SKM-1 (cell line): ENCODE measurements around the gene ATAD3C.
A peak's percentile ranks its signal among the peaks of the same experiment; 100 is the strongest.

Experiments used
- DNase-seq: peaks from one replicate; lab custom pipeline; 2025; ENCODE audit not compliant: unreplicated experiment; lab: John Stamatoyannopoulos, UW

The ATAD3C gene

DNA sequence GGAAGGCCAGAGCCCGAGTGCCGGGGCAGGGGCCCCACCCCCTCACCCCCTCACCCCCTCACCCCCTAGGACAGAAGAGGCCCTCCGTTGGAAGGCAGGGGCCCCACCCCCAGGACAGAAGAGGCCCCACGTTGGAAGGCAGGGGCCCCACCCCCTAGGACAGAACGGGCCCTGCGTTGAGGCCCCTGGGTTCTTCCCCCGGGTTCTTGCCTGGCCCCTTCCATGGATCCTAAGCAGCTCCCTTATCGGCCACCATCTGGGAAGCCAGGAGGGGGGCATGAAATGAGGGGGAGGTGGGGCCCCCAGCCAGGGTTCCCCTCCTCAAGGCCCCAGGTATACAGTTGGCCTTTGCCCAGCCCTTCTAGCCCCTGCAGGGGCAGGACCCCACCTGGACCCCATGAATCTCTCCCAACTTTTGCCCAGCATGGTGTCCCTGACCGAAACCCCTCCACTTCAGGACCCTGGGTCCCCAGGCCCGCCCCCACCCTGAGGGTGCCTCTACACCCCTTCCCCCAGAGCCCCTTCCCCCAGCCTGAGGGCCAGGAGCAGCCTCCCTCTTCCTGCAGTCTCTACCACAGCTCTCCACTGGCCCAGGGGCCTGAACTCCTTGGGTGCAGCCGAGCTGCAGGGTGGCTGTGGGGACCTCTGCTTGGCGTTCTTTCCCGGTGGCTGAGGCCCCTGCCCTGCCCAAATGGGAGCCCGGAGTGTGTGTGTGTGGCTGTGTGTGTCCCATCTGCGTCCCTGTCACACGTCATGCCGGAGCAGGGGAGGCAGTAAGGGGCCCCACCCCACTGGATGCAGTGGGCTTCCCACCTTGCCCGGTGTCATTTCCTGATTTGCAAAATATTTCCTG is 18.3 kb upstream of the ATAD3C start:
- DNase-seq: no peak

DNA sequence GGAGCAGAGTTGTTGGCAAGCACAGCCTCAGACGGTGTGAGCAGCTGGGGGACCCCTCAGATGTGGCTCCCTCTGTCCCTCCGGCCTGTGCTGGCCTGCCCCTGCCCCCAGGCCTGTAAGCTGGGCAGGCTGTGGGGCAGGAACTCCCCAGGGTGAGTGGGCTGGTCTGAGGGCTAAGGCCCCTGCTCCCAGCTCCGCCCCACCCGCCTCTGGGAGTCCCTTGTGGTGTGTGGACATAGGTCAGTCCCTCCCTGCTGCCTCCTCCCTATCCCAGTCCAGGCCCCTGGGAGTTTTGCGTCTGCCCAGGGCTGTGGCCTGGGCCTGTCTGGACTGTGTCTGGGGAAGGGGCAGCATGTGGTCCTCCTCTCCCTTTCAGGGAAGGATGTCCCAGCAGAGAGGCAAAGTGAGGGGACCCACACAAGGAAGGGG is 17.6 kb upstream of the ATAD3C start:
- DNase-seq: no peak

DNA sequence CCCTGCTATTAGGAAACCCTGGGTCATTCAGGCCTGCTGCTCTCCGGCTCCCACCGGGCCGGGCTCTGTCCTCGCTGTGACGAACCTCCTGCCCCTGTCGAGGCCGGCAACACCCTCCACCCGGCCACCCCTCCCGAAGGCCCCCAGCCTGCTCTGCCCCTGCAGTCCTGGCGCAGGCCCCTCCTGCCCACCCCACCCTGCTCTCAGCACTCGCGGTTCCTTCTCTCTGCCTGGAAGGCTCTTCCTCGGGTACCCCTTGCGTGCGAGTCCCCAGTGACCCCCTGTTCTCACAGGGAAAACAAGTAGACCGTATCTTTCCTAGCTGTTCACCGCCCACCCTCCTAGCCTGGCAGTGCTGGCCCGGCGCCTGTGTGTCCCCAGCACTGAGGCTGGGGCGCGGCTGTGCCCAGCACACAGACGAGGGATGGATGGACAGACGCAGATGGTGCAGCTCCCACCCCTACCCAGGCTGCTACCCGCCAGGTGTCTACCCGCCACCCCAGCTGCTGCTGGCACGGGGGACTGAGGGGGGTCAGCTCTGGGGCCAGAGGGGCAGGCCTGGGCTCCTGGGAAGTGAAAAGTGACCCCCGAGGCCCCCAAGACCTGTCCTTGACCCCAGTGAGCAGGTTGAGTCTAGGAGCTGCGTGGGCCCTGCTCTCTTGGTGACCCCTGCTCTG is 17.1 kb upstream of the ATAD3C start:
- DNase-seq: no peak

DNA sequence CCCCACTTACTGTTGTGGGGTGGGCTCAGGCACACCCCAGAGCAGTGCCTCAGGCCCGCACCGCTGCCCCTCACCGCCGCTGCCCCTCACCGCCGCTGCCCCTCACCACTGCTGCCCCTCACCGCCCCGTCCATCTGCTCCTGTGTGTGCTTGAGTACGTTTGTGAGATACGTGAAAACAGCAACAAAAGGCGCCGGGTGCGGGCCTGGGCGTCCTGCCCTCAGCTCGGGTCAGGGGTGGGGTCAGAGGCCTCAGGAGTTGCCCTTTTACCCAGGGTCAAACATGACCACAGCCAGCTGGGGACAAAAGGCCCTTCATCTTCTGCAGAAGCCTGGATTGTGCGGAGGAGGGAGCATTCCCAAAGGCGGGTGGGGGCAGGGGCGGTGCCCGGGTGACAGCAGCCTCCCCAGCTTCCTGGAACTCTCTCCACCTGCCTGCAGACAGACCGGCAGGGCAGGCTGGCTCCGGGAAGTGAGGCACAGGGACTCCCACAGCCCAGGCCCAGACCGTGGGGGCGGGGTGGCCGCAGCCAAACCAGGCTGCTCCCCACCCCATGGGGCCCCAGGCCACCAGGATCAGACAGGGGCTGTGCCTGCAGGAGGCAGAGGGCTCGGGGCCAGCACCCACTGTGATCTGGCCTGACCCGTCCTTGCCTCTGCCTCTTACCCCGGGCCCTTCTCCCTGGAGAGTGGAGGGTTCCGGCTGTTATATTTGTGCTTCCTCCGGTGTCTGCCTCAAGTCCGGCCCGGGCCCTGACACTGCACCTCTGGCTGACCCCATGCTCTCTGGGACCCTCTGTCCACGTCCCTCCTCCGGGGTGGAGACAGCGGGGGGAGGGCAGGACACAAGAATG is 16.3 kb upstream of the ATAD3C start:
- no peak for DNase-seq

DNA sequence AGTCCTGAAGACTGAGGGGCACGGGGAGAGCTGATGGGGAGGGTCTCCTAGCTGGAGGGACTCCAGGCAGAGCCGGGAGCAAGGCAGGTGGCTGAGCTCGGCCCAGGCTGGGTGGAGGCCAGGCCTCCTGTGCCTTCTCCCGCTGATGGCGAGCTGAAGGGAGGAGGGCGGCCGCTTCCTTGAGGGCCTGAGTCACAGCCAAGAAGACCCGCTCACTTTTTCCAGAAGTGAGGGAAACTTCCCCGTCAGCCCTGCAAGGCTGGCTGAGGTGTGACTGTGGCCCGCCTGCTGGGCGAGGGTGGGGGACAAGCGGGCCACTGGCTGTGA is 15.7 kb upstream of the ATAD3C start:
- no peak for DNase-seq

DNA sequence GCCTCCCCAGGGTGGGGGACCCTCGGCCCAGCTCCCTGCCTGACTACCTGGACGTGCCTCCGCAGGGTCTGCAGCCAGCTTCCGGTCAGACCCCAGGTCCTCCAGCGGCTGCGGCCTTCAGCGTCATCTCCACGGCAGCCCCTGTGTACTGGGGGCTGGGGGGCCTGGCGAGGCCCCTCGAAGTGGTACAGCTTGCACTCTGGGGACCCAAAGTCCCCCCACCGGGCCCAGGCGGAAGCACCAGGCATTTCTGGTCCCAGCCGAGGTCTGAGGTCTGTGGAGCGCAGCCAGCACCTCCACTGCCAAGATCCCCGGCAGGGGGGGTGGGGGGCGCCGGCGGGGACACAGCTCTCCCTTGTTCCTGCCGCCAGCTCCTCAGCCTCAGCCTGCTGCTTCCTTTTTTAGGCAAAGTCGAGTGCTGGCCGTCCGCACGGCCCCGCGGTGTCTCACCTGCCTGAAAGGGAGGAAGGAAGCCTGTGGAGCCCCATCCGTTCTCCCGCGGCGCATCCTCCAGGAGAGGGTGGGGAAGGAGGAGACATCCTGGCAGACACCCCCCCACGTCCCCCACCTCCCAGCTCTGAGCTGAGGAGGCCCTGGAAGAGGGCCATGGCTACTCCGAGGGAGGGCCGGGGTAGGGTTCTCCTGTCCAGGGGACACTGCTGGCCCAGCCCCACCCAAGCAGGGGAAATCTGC is 15.2 kb upstream of the ATAD3C start:
- DNase-seq: no peak

DNA sequence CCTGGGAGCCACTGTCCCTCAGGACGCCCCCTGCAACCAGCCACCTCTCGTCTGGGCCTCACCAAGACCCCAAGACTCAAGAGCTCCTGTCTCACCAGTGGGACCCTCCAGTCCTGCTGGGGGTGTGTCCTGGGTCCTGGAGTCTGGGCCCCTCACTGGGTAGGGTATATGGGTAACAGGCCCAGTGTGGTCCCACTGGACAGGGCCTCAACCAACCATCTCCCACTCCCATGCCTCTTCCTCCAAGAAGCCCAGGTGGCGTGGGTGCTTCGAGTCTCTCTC is 14.7 kb upstream of the ATAD3C start:
- no peak for DNase-seq

DNA sequence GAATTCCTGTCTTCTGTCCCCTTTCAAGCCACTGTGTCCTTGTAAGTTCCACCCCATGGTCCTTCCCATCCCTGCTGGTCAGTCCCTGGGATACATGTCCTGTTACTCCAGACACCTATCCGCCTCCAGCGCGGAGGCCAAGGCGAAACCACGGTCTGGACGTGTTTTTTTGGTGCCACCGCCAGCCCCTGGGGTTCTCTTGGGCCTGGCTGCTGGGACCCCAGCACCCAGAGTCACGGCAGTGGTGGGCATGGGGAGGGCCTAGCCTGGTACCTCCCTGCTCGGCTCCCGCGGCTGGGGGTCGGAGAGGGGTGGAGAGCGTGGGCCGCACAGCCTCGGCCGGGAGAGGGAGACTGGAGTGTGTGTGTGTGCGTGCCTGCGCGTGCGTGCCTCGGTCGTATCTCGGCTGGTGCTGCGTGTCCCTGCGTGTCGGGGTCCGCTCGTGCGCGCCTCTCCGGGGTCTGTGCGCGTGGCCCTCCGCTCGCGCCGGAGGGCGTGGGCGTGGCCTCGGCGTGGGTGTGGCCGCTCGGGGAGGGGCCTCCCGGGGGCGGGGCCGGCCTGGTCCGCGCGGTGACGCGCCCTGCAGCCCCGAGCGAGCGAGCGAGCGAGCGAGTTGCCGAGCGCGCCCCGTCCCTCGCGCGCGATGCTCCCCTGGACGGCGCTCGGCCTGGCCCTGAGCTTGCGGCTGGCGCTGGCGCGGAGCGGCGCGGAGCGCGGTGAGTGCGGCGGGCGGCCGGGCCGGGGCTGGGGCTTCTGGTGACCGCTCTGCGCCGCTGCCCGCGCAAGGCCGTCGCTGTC is 14.2 kb upstream of the ATAD3C start, which contains the start of gene VWA1:
TSS of gene VWA1 (plus strand) at position 585 of the 798 bp plus-strand sequence. CDS start at position 644, 59 bp downstream.
- no peak for DNase-seq

DNA sequence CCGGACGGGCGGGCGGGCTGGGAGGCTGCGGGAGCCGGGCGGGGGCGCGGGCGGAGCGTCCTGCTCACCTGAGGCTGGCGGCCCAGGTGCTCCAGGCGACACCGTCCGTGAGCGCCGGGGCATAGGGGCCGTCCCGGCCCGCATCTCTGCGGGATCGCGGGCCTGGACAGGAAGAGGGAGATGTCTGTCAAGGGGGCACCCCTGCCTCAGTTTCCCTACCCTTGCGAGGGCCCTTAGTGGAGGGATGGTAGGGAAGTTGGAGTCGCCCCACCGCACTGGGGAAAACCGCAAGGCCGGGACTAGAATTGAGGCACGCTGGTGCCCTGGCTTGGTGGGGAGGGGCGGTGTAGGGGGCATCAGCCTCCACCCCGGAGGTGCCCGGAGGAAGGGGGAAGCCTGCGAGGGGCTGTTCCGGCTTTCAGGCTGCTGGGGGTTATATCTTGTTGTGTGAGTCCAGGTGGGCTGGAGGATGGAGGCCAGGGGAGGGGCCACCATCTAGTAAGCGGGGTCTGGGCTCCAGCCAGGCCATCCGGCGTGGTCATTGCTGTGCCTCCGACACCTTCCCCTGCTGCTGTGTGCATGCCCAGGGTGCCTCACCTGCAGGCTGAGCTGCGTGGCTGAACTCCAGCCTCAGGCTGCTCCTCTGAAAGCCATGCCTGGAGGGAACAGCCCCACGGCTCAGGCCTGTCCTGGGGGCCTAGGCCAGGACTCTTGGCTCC is 13.4 kb upstream of the ATAD3C start:
- DNase-seq: no peak

DNA sequence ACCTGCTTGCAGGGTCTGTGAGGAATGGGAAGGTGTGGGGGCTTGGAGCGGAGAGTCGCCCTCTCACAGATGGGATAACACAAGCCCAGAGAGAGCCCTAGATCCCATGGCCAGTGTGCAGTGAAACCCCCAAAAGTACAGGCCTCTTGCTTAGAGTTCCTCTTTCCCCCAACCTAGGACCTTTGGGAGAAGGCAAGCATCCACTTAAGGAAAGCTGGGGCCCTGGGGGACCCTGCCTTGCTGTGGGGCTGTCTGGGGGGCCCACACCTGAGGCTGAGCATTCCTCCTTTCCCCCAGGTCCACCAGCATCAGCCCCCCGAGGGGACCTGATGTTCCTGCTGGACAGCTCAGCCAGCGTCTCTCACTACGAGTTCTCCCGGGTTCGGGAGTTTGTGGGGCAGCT is 12.9 kb upstream of the ATAD3C start:
- DNase-seq: no peak

DNA sequence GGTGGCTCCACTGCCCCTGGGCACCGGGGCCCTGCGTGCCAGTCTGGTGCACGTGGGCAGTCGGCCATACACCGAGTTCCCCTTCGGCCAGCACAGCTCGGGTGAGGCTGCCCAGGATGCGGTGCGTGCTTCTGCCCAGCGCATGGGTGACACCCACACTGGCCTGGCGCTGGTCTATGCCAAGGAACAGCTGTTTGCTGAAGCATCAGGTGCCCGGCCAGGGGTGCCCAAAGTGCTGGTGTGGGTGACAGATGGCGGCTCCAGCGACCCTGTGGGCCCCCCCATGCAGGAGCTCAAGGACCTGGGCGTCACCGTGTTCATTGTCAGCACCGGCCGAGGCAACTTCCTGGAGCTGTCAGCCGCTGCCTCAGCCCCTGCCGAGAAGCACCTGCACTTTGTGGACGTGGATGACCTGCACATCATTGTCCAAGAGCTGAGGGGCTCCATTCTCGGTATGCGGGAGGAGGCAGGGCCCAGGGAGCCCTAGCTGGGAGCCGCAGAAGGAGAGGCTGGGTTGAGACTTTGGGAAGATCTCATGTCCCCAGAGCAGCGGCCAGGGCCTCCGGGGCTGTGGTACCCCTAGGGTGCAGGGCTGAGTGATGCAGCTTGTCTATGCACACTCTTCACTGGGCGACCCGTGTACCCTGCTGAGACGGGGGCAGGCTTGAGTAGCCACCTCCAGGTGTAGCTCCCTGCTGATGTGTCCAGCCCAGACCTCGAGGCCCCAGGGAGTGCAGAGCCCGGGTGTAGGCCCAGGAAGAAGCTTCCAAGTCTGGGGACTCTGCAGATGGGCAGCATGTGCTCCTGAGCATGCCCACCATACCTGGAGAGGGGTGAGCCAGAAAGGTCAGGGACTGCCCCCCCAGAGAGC is 12.2 kb upstream of the ATAD3C start:
- no peak for DNase-seq

DNA sequence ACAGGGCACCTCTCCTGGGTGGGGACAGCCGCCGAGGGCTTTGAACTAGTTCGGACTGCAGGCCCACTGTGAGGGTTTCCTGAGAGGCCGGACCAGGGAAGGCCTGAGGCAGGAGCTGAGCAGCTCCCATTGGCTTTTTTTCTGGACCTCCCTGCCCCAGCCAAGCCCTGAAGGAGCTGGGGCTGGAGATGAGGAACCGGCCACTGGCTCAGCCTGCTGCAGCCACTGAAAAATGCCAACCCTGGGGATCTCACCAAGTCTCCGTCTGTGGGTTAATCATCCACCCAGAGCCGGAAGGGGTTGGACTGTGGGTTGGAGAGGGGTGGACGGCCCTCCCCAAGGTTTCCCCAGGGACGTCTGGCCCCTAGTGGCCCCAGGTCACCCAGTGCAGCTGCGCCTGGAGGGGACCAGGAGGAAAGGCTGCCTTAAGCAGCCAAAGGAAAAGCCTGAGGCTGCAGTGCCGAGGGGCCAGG is 11.5 kb upstream of the ATAD3C start:
- DNase-seq: peak; percentile 39

DNA sequence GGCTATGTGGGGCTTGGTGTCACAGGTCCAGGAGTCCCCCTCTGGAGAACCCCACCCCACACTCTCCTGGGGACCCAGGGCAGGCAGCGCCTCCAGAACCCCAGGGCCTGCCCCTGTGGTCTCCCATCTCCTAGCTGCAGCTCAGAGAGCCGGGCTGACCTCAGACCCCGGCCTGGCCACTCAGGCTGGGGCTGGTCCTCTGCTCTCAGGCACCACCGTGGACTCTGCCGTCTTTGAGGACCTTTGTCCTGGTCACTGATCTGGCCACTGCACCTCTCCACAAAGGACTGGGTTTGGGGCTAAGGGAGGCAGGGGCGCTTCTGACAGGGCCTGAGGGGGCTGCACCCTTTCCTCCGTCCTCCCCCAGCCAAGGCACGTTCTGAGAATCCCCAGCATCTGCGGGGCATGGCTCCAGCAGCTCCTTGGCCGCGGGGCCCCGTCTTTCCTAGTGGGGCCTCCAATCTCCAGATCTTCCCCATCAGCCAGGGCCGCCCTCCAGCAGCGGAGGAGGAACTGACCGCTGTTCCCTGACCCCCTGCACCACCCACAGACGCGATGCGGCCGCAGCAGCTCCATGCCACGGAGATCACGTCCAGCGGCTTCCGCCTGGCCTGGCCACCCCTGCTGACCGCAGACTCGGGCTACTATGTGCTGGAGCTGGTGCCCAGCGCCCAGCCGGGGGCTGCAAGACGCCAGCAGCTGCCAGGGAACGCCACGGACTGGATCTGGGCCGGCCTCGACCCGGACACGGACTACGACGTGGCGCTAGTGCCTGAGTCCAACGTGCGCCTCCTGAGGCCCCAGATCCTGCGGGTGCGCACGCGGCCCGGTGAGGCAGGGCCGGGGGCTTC is 10.7 kb upstream of the ATAD3C start:
- no peak for DNase-seq

DNA sequence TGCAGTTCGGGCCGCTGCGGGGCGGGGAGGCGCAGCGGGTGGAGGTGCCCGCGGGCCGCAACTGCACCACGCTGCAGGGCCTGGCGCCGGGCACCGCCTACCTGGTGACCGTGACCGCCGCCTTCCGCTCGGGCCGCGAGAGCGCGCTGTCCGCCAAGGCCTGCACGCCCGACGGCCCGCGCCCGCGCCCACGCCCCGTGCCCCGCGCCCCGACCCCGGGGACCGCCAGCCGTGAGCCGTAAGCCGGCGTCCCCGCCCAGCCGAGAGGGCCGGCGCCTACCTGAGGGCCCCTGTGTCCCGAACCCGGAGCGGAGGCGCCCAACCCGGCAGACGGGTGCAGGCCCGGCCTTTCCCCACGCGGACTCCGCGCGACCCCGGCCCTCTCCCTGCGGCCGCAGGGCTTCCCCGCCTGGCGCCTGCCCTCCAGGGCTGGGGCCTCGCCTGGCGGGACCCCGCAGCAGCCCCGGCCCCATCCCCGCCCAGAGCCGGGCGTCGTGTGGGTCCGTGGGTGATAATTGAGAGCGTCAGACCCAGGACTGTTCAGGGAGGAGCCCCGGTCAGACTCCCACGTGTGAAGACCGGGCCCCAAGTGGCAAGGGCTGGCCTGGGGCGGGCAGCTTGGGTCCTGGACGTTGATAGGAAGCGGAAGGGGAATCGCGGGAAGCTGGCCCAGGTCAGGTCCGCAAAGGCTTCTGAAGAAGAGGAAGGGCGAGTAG is 9.8 kb upstream of the ATAD3C start:
- no peak for DNase-seq

DNA sequence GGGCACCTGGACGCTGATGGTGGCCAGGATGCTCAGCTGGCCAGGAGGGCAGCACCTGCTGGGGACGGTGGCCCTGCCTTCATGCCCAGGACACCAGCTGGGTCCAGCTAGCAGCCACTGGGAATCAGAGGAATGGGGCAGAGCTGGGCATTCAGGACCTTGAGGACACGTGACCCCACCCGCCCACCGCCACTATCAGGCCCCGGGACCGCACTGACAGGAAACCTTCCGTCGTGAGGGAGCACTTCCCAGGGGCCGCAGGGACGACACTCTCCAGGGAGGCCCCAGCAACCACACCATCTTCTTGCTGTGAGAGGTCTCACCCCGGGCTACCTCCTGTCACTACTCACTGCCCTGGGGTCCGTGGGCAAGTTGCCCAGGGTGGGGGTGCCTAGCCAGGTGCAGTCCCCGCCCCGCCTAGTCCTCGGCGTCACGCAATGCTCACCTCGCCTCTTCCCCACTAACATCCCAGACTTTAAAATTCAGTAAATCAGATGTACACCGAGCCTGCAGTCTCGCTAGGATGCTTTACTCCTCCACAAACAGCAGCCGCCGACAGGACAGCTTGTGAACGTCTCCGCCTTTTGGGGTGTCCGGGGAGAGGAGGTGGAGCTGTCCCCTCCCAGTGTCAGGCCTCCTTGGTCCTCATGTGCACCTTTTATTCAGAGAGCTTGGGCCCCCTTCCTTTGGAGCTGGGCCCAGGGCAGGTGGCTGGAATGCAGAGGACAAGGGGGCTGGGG is 9.1 kb upstream of the ATAD3C start:
- DNase-seq: no peak
